ENCODE data around the gene SUPT3H. TPM values are rescaled to one million over a fixed set of nuclear protein-coding genes. Genes with fewer than 3 reads are reported as not detected.

SUPT3H gene
- total RNA-seq, 1 donor from 2014 or later: 2.6 TPM

DNA sequence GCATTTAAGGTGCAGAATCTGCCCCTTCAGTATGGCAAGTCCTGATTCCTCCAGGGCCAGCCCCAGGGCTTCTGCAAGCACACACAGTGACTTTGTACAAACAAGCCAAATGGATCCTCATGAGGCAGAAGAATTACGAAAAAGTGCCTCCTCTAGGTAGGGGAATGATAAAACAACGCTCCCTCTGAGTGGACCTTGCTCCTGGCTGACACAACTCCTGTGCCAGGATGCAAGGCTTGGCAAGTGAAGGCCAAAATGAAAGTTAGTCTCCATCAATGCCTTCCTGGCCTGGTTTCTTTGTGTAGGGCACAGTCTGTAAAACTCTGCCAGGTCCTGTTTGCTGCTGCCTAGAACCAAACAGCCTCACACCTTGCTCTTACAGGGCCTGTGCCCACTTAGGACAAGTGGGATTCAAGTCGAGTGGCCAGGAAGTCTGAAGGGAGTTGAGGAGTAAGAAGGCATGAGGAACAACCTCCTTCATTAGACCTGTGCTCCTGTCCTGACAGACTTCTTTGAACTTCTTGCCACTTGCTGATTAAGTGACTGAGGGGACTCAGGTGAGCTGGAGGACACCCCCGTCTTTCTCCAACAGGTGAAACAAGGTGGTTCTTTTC lies 573.1 kb downstream of the SUPT3H start:
- no peak overlapping the region for H3K4me3 ChIP-seq
- no peak overlapping the region for H3K27ac ChIP-seq (replicated peaks)
- no peak for DNase-seq
- no peaks in the 10 kb centered on the region for H3K36me3 ChIP-seq
- peaks cover 11% of the 10 kb centered on the region for H3K4me1 ChIP-seq
- TF ChIP-seq, protein P1, sequence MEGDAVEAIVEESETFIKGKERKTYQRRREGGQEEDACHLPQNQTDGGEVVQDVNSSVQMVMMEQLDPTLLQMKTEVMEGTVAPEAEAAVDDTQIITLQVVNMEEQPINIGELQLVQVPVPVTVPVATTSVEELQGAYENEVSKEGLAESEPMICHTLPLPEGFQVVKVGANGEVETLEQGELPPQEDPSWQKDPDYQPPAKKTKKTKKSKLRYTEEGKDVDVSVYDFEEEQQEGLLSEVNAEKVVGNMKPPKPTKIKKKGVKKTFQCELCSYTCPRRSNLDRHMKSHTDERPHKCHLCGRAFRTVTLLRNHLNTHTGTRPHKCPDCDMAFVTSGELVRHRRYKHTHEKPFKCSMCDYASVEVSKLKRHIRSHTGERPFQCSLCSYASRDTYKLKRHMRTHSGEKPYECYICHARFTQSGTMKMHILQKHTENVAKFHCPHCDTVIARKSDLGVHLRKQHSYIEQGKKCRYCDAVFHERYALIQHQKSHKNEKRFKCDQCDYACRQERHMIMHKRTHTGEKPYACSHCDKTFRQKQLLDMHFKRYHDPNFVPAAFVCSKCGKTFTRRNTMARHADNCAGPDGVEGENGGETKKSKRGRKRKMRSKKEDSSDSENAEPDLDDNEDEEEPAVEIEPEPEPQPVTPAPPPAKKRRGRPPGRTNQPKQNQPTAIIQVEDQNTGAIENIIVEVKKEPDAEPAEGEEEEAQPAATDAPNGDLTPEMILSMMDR (IDR thresholded peaks at IDR 0.05; ENCODE audit: borderline replicate concordance): no peak
- intact Hi-C loops (cut with micrococcal nuclease): no loop called here
- H3K9me3 ChIP-seq (replicated peaks): no peaks in the 10 kb centered on the region
- no peaks in the 10 kb centered on the region for H3K27me3 ChIP-seq (ENCODE audit: low read depth)

DNA sequence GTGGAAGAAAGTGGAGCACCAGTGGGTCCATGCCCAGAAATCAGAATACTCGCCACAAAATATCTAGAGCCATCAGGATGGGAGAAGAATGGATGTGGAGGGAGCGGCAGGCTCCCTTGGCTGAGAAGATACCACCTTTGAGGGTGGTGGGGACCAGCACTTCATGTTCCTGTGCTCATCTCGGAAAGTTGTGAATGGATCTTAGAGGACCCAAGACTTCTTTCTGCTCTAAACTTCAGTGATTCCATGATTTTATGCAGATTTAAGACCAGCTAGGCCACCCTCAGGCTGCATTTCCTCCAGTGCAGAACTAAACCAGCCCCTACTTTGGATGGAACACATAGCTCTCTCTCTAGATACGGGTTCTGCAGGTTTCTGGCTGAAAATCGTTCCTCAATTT lies 573.7 kb downstream of the SUPT3H start:
- Histone ChIP-seq H3K27me3 (ENCODE audit: low read depth) (peaks cover 5% of the 10 kb centered on the region), H3K4me3 (no peak overlapping the region), H3K36me3 (no peaks in the 10 kb centered on the region), H3K27ac (replicated peaks) (no peak overlapping the region), H3K4me1 (peaks cover 11% of the 10 kb centered on the region), H3K9me3 (replicated peaks) (no peaks in the 10 kb centered on the region)
- intact Hi-C loops (cut with micrococcal nuclease): no loop called here
- TF ChIP-seq, protein P1 (IDR thresholded peaks at IDR 0.05; ENCODE audit: borderline replicate concordance): no peak
- DNase-seq: no peak

DNA sequence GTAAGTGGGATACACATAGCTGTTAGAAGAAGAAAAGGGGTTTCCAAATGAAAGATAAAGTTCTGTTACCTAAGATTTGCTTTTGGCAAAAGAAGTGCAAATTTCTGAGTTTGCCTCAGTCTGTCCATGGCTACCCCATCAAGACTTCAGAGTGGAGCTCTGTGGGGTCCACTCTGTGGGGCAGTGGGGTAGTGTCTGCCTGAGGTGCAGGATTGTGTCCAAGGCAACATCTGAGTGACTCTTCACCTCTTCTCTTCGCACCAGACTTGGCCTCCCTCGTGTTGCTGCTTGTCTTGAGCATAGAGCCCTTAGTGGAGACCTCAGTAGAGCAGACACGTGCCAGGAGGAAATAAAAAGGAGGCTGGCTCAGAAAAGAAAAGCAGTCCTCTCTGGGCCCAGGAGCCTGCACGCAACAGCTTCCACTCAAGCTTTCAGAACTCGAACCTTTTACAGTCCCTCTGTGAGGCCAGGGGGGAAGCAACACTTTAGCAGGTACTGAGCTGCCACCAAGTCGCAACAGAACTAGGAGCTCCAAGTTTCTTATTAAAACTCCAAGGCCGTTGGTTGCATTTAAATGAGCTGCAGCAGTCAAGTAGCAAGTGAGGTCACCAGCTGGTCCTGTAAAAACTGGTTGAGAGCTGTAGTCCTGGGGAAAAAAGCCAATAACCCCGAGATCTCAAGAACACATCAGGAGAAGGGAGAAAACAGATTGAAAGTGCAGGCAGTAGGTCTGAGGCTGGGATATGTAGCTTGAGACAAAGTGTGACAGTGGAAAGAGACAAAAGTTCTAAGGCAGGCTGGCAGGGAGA lies 576.7 kb downstream of the SUPT3H start:
- Histone ChIP-seq H3K4me1 (peaks cover 11% of the 10 kb centered on the region), H3K36me3 (no peaks in the 10 kb centered on the region), H3K9me3 (replicated peaks) (peaks cover 2% of the 10 kb centered on the region), H3K4me3 (no peak overlapping the region), H3K27me3 (ENCODE audit: low read depth) (peaks cover 21% of the 10 kb centered on the region), H3K27ac (replicated peaks) (no peak overlapping the region)
- intact Hi-C loops (cut with micrococcal nuclease): no loop called here
- TF ChIP-seq, protein P1 (IDR thresholded peaks at IDR 0.05; ENCODE audit: borderline replicate concordance): no peak
- DNase-seq: no peak

DNA sequence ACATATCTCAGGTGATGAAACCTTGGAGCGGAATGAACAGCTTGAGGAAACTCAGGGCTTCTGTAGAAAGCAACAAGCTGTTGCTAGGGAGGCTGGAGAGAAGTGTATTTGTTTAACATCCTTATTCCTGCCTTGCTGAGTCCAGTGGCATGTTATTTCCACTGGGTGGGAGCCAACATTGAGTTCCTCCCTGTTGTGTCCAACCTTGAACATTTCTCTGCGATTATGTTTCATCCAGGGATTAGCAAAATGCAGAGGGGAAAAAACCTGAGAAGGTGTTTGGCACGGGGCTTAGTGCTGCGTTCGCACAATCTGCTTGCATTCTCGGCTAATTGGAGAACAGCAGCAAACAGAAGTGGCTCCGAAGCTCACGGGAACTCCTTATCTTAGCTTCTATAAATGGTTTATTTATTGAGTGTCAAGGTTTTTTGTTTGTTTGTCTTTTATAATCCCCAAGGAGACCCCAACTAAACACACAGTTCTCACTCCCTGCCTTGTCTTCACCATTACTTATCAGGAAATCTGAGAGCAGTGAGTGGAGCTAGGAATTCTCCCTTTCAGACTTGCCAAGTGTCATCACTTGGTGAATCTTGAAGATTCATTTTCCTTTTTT lies 577.5 kb downstream of the SUPT3H start:
- no peak for DNase-seq
- intact Hi-C loops (cut with micrococcal nuclease): no loop called here
- peak overlapping the region; percentile 14 for H3K4me3 ChIP-seq
- H3K4me1 ChIP-seq: peaks cover 11% of the 10 kb centered on the region
- H3K9me3 ChIP-seq (replicated peaks): peaks cover 6% of the 10 kb centered on the region
- peaks cover 21% of the 10 kb centered on the region for H3K27me3 ChIP-seq (ENCODE audit: low read depth)
- H3K36me3 ChIP-seq: no peaks in the 10 kb centered on the region
- TF ChIP-seq, protein P1 (IDR thresholded peaks at IDR 0.05; ENCODE audit: borderline replicate concordance): no peak
- no peak overlapping the region for H3K27ac ChIP-seq (replicated peaks)

DNA sequence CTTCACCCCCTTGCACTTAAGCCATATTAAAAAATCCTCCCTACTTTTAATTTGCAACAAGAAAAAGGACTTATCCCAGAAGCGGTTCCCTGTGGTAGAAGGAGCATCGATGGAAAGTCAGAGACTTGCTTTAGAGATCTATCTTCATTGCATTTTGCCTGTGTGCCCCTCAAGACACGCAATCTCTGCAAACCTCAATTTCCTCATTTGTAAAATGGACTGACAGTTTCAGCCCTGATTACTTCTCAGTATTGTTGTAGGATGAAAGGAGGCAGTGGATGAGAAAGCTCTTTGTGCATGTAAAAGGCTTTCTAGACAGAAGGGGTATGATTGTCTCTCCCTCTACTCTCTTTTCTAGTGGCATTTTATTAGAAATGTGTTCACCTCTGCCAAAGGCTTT lies 580.0 kb downstream of the SUPT3H start:
- Histone ChIP-seq H3K9me3 (replicated peaks) (peaks cover 6% of the 10 kb centered on the region), H3K27ac (replicated peaks) (no peak overlapping the region), H3K27me3 (ENCODE audit: low read depth) (peaks cover 36% of the 10 kb centered on the region), H3K36me3 (no peaks in the 10 kb centered on the region), H3K4me1 (peaks cover 11% of the 10 kb centered on the region), H3K4me3 (no peak overlapping the region)
- TF ChIP-seq, protein P1 (IDR thresholded peaks at IDR 0.05; ENCODE audit: borderline replicate concordance): no peak
- intact Hi-C loops (cut with micrococcal nuclease): no loop called here
- DNase-seq: no peak
